OCI-LY3 (cell line): Measurements from ENCODE around the gene MED27.

ENCODE experiments used
- EZH2phosphoT487 ChIP-seq: fragments of 200-600 bp; shearing (Covaris generic); IDR thresholded peaks from 2 replicates; pipeline ENCODE4 v1.6.1; 2018; ENCODE audit warnings: antibody characterized with exemption, mixed run types, low read depth
- TF ChIP-seq, protein P1 (sequence below): fragments of 200-600, 300-600 bp; sonication (generic); IDR thresholded peaks from 2 replicates; pipeline ENCODE4 v1.5.1; 2014; ENCODE audit warnings: antibody characterized with exemption, low read length, low read depth

DNA sequence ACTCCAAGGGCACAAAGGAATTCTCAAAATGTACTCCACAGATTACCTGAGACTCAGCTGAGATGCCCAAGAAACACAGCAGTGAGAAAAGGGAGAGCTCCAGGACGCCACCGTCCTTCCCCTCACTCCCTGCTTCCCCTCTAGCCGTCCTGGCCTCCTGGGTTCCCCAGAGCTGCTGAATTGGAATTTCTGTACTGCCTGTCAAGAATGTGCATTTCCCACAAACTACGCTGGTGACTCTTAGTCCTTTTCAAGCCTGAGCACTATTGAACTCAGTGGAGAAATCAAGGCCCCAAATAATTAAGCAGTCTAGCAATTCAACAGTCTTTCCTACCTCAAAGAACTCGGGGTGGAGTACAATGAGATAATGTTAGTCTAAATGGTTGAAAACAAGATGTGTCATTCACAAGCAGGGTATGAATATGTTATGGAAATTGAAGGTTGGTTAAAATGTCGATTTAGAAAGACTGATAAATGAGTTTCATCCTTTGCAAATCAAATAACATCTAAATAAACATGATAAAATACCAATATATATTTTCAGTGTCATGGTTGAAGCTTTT lies 153.2 kb downstream of the MED27 start:
- TF ChIP-seq, protein P1, sequence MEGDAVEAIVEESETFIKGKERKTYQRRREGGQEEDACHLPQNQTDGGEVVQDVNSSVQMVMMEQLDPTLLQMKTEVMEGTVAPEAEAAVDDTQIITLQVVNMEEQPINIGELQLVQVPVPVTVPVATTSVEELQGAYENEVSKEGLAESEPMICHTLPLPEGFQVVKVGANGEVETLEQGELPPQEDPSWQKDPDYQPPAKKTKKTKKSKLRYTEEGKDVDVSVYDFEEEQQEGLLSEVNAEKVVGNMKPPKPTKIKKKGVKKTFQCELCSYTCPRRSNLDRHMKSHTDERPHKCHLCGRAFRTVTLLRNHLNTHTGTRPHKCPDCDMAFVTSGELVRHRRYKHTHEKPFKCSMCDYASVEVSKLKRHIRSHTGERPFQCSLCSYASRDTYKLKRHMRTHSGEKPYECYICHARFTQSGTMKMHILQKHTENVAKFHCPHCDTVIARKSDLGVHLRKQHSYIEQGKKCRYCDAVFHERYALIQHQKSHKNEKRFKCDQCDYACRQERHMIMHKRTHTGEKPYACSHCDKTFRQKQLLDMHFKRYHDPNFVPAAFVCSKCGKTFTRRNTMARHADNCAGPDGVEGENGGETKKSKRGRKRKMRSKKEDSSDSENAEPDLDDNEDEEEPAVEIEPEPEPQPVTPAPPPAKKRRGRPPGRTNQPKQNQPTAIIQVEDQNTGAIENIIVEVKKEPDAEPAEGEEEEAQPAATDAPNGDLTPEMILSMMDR = no peak
- TF ChIP-seq EZH2phosphoT487 = no peak
